GM12878 (cell line): ENCODE results near the gene PPP1R1B. TPM values are rescaled to one million over a fixed set of nuclear protein-coding genes. Genes with fewer than 3 reads are reported as not detected.

Experiments
- ATAC-seq: fragments of 200-7000 bp; cut with Tn5 transposase; 3 replicates; pipeline ENCODE4 v1.9.1; 2020; ENCODE audit warnings: mild to moderate bottlenecking, moderate library complexity
- BruUV-seq: library from RNA; stranded (reverse); fragments of 400-500 nt; replicated peaks from 2 replicates; lab custom pipeline; 2021; lab: Mats Ljungman, UMichigan
- CTCF ChIA-PET: fragments of 300-600 bp; sonication (Branson Sonifier 250); formaldehyde crosslinking; extraction: SDS; loops from one replicate; lab custom pipeline; 2021; ENCODE audit warnings: inconsistent platforms; lab: Yijun Ruan, JAX
- POLR2A ChIA-PET: fragments of 350-600 bp; formaldehyde crosslinking; extraction: SDS; loops from one replicate; lab custom pipeline; 2021; ENCODE audit warnings: inconsistent platforms; lab: Charles Lee
- RAD21 ChIA-PET: fragments of 300-600 bp; sonication (Branson Sonifier 250); formaldehyde crosslinking; loops from one replicate; lab custom pipeline; 2023; ENCODE audit warnings: antibody characterized with exemption; ENCODE audit not compliant: unreplicated experiment; lab: Charles Lee
- SMC1A ChIA-PET: fragments of 300-600 bp; sonication (Branson Sonifier 250); formaldehyde crosslinking; loops from one replicate; lab custom pipeline; 2023; ENCODE audit not compliant: unreplicated experiment, uncharacterized antibody; lab: Charles Lee
- DNase-seq: peaks from one replicate; pipeline ENCODE4 v3.0.0-alpha.2; 2011; ENCODE audit warnings: low read depth, low spot score
- FAIRE-seq: peaks from 3 replicates; lab custom pipeline; 2011; peaks lifted over from hg19 to GRCh38; lab: Jason Lieb, UNC
- H2AFZ ChIP-seq: 2 replicates; pipeline ENCODE4 v1.6.0; 2011; ENCODE audit warnings: low read depth, low read length, control low read depth; ENCODE audit not compliant: control insufficient read depth
- H3K27ac ChIP-seq: 2 replicates; pipeline ENCODE4 v1.5.1; 2011; ENCODE audit warnings: control low read depth; ENCODE audit not compliant: control insufficient read depth, insufficient read depth
- H3K27me3 ChIP-seq, 2 experiments: replicated peaks in 1 of 2; 2 replicates each; pipeline versions ENCODE4 v1.6.0 to v1.6.1; 2011; ENCODE audit warnings: low read length in 1 of 2; ENCODE audit not compliant: control insufficient read depth in 2 of 2, insufficient read depth in 2 of 2
- H3K36me3 ChIP-seq, 2 experiments: 2 replicates each; pipeline ENCODE4 v1.5.1; 2011; ENCODE audit warnings: low read length in 1 of 2; ENCODE audit not compliant: control insufficient read depth in 2 of 2, insufficient read depth in 2 of 2
- H3K4me1 ChIP-seq: 2 replicates; pipeline ENCODE4 v1.6.1; 2011; ENCODE audit warnings: mild to moderate bottlenecking, low read length, moderate library complexity, mixed read lengths; ENCODE audit not compliant: control insufficient read depth, insufficient read depth
- H3K4me2 ChIP-seq: 2 replicates; pipeline ENCODE4 v1.6.0; 2011; ENCODE audit warnings: control low read depth; ENCODE audit not compliant: control insufficient read depth, insufficient read depth
- H3K4me3 ChIP-seq: fragments of 200-600 bp; sonication (generic); 2 replicates; pipeline ENCODE4 v1.5.1; 2016
- H3K79me2 ChIP-seq: 2 replicates; pipeline ENCODE4 v1.6.0; 2011; ENCODE audit warnings: low read length; ENCODE audit not compliant: control insufficient read depth, insufficient read depth
- H3K9ac ChIP-seq: 2 replicates; pipeline ENCODE4 v1.8.0; 2011; ENCODE audit warnings: low read length, control low read depth, mixed read lengths; ENCODE audit not compliant: control insufficient read depth, insufficient read depth
- H3K9me3 ChIP-seq: replicated peaks from 3 replicates; pipeline ENCODE4 v1.5.1; 2011; ENCODE audit warnings: mild to moderate bottlenecking, low read length; ENCODE audit not compliant: control insufficient read depth, insufficient read depth
- H4K20me1 ChIP-seq: 2 replicates; pipeline ENCODE4 v1.6.0; 2011; ENCODE audit not compliant: control insufficient read depth, insufficient read depth
- BRCA1 ChIP-seq: IDR thresholded peaks from 2 replicates; pipeline ENCODE4 v1.6.1; 2011; ENCODE audit warnings: low read depth, low read length, improper control_type of control experiment
- CBFB ChIP-seq: IDR thresholded peaks from 2 replicates; pipeline ENCODE4 v1.6.1; 2016; ENCODE audit warnings: antibody characterized with exemption, low read depth
- CBX5 ChIP-seq: sonication (generic); IDR thresholded peaks from 2 replicates; pipeline ENCODE4 v1.6.1; 2016; ENCODE audit warnings: low read depth, moderate library complexity, mild to moderate bottlenecking, inconsistent platforms
- CHD4 ChIP-seq: fragments of 200-600 bp; sonication (generic); IDR thresholded peaks from 2 replicates; pipeline ENCODE4 v1.6.1; 2016; ENCODE audit warnings: mild to moderate bottlenecking
- ETV6 ChIP-seq, 2 experiments: fragments of 450-650 bp in 1 of 2; IDR thresholded peaks in 1 of 2; conservative IDR thresholded peaks in 1 of 2; 2 replicates each; pipeline ENCODE4 v1.6.1; 2014; ENCODE audit warnings: antibody characterized with exemption in 1 of 2, borderline replicate concordance in 1 of 2, low read depth in 1 of 2, mild to moderate bottlenecking in 1 of 2, moderate library complexity in 1 of 2
- GATAD2B ChIP-seq: fragments of 450-650 bp; conservative IDR thresholded peaks from 2 replicates; pipeline ENCODE4 v1.6.1; 2017; ENCODE audit warnings: low read depth, mild to moderate bottlenecking, moderate library complexity
- HDAC6 ChIP-seq: fragments of 200-600 bp; sonication (generic); IDR thresholded peaks from one replicate; pipeline ENCODE4 v1.8.0; 2017; ENCODE audit warnings: antibody characterized with exemption; ENCODE audit not compliant: unreplicated experiment
- KDM1A ChIP-seq: fragments of 200-600 bp; sonication (generic); IDR thresholded peaks from 2 replicates; pipeline ENCODE4 v1.6.1; 2016; ENCODE audit warnings: borderline replicate concordance
- MEF2B ChIP-seq: fragments of 450-650 bp; IDR thresholded peaks from 2 replicates; pipeline ENCODE4 v1.6.1; 2018; ENCODE audit warnings: mild to moderate bottlenecking, moderate library complexity; ENCODE audit not compliant: partially characterized antibody, poor library complexity, severe bottlenecking
- NFXL1 ChIP-seq: fragments of 450-650 bp; IDR thresholded peaks from 2 replicates; pipeline ENCODE4 v1.6.1; 2017; ENCODE audit warnings: antibody characterized with exemption, mild to moderate bottlenecking, borderline replicate concordance
- NFYB ChIP-seq: IDR thresholded peaks from 2 replicates; pipeline ENCODE4 v1.6.1; 2011; ENCODE audit warnings: low read depth, mild to moderate bottlenecking, low read length, improper control_type of control experiment, moderate library complexity; ENCODE audit not compliant: insufficient read depth
- RAD21 ChIP-seq: IDR thresholded peaks from 2 replicates; pipeline ENCODE4 v1.6.1; 2011; ENCODE audit warnings: mild to moderate bottlenecking, low read depth, low read length, moderate library complexity; ENCODE audit not compliant: insufficient read depth
- RAD51 ChIP-seq: fragments of 450-650 bp; IDR thresholded peaks from 2 replicates; pipeline ENCODE4 v1.6.1; 2016; ENCODE audit warnings: moderate library complexity, mild to moderate bottlenecking, inconsistent platforms
- RUNX3 ChIP-seq: IDR thresholded peaks from 2 replicates; pipeline ENCODE4 v1.6.1; 2012; ENCODE audit warnings: low read length, inconsistent platforms
- SIX5 ChIP-seq: IDR thresholded peaks from 2 replicates; pipeline ENCODE4 v1.6.1; 2011; ENCODE audit warnings: mild to moderate bottlenecking, low read depth, low read length, moderate library complexity; ENCODE audit not compliant: severe bottlenecking
- SMAD1 ChIP-seq: fragments of 450-650 bp; IDR thresholded peaks from 2 replicates; pipeline ENCODE4 v1.6.1; 2018; ENCODE audit warnings: mild to moderate bottlenecking, low read depth; ENCODE audit not compliant: partially characterized antibody
- SREBF2 ChIP-seq: IDR thresholded peaks from 2 replicates; pipeline ENCODE4 v1.6.1; 2012; ENCODE audit warnings: mild to moderate bottlenecking, low read length
- SRF ChIP-seq, 2 experiments: IDR thresholded peaks; 2 replicates each; pipeline ENCODE4 v1.6.1; 2011; ENCODE audit warnings: low read depth in 2 of 2, low read length in 2 of 2, mild to moderate bottlenecking in 1 of 2, moderate library complexity in 1 of 2
- STAT3 ChIP-seq: IDR thresholded peaks from 2 replicates; pipeline ENCODE4 v1.6.1; 2011; ENCODE audit warnings: low read depth, low read length, improper control_type of control experiment
- SUZ12 ChIP-seq: fragments of 200-600 bp; sonication (generic); IDR thresholded peaks from one replicate; pipeline ENCODE4 v1.6.1; 2018; ENCODE audit warnings: antibody characterized with exemption, mild to moderate bottlenecking; ENCODE audit not compliant: unreplicated experiment
- ZNF207 ChIP-seq: fragments of 450-650 bp; IDR thresholded peaks from 2 replicates; pipeline ENCODE4 v1.6.1; 2014; ENCODE audit warnings: antibody characterized with exemption, mild to moderate bottlenecking, borderline replicate concordance
- WGBS: methylation state at CpG from one replicate; pipeline ENCODE4 v1.1.6; 2016; ENCODE audit warnings: low lambda C conversion rate; ENCODE audit not compliant: insufficient replicate concordance, insufficient coverage; ENCODE audit errors: missing lambda C conversion rate; 5-methylcytosine and 5-hydroxymethylcytosine counted together
- in situ Hi-C: fragments of 300-500 bp; cut with MboI; formaldehyde crosslinking; loops from 9 replicates; pipeline ENCODE4 v1.14.3; 2018; ENCODE audit warnings: mixed read lengths
- intact Hi-C: fragments of 100-400 bp; cut with micrococcal nuclease; formaldehyde crosslinking; loops from one replicate; pipeline ENCODE4 v1.14.2; 2022; ENCODE audit not compliant: unreplicated experiment
- polyA plus RNA-seq, 11 experiments: library from polyadenylated mRNA; depleted of rRNA in 4 of 11; unstranded in 6 of 11; stranded (reverse) in 5 of 11; fragments of >200 nt; fragmentation: Nextera tagmentation in 4 of 11; fragmentation: Illumina TruSeq in 1 of 11; extraction: Ambion mirVana in 4 of 11; extraction: Trizol in 1 of 11; gene quantifications; 1 replicate in 1 of 11; 2 replicates in 10 of 11; pipeline versions ENCODE4 v1.2.1 to v1.2.3, GENCODE V29; 2011 to 2016; ENCODE audit warnings: inconsistent platforms in 2 of 11, missing spikeins in 2 of 11, low read depth in 1 of 11
- total RNA-seq, 4 experiments: library from RNA; depleted of rRNA in 3 of 4; stranded (reverse); fragments of >200 nt in 3 of 4; fragmentation: Illumina TruSeq in 1 of 4; extraction: Trizol in 1 of 4; gene quantifications; 2 replicates each; pipeline versions ENCODE4 v1.2.1 to v1.2.3, GENCODE V29; 2013 to 2021

The PPP1R1B gene
- total and polyA plus RNA-seq, 10 of the 15 experiments (the other 5 are each of a cell fraction or from before 2014, with no cell fraction given): 0.08 TPM; not detected in 9

DNA sequence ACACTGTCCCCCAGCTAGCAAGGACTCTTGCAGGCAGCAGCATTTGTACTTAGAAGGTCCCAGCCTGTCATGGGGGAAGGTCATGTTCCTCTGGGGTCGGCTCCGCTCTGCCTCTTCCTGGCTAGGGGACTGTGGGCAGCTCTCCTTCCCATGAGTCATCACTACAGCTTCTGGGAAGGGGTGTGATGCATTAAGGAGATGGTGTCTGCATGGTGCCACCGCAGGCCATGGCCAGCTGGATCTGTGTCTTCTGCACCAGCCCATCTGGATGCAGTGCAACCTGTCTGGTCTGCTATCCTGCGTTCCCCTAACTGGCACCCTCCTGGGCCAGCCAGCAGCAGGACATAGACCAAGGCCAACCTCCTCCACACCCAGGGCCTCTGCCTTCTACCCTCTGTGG, 16.5 kb downstream of the PPP1R1B start (continued):
- TF ChIP-seq CBFB (no peak), HDAC6 (no peak)

DNA sequence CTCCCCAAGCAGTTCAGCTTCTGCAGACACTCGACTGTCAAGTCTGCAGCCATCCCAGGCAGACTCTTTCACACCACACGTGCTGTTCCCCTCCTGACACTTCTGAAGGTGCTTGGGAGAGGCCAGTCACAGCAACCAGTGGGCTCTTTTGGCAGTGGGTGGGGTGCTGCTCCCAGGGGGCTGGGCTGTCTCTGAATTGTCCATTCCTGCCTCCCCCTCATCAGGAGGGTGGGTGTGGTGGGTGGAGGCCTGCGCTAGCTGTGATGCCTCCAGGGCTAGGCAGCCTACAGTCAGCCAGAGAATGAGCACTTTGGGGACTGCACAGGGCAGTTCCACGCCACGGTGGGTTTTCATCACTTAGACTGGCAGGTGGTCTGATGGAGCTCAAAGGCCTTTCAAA, 20.5 kb downstream of the PPP1R1B start:
- no peak for DNase-seq
- CTCF ChIA-PET: interaction anchor here (0.8 to 8.8 kb wide), 5 partner anchors 13 to 82 kb away, joined by 3 to 100 read pairs (median 4); no protein-coding TSS in a partner anchor
- in situ Hi-C loops: no loop called here
- TF ChIP-seq SUZ12 (no peak), SIX5 (no peak), NFXL1 (no peak), BRCA1 (no peak), RAD21 (no peak), RUNX3 (no peak), CBX5 (no peak), SRF (IDR thresholded peaks at IDR 0.05; ENCODE audit: low read depth in 2 of 2, low read length in 2 of 2) (no peak), KDM1A (no peak), SMAD1 (no peak), ETV6 (conservative IDR thresholded peaks at IDR 0.05 in 1 of 2, IDR thresholded peaks at IDR 0.05 in 1 of 2; ENCODE audit: borderline replicate concordance in 1 of 2, low read depth in 1 of 2) (no peak), CHD4 (no peak), SREBF2 (no peak), GATAD2B (no peak), RAD51 (no peak), NFYB (no peak), STAT3 (no peak), ZNF207 (no peak), MEF2B (no peak)
- TF ChIP-seq, all 136 proteins: peak for 0
- H3K79me2 ChIP-seq: peaks cover 2% of the 10 kb centered on the region
- H3K36me3 ChIP-seq: no peaks in the 10 kb centered on the region; a peak in 2 of 4 replicates
- H3K4me1 ChIP-seq: no peaks in the 10 kb centered on the region
- POLR2A ChIA-PET: no interaction called here
- H3K27me3 ChIP-seq: no peaks in the 10 kb centered on the region
- H4K20me1 ChIP-seq: no peaks in the 10 kb centered on the region
- ATAC-seq: no peak
- no peak overlapping the region for H3K4me2 ChIP-seq
- no peak overlapping the region for H3K4me3 ChIP-seq
- no peak overlapping the region for H3K27ac ChIP-seq
- no peak for FAIRE-seq
- RAD21 ChIA-PET: no interaction called here
- SMC1A ChIA-PET: interaction anchor here (1.2 kb wide), 1 partner anchor 26 kb away, joined by 3 read pairs; no protein-coding TSS in a partner anchor
- intact Hi-C loops: no loop called here
- no peaks in the 10 kb centered on the region for H3K9me3 ChIP-seq
- BruUV-seq: no TSS peak
- no peak overlapping the region for H2AFZ ChIP-seq
- no peak overlapping the region for H3K9ac ChIP-seq
- WGBS: 88% methylated on average over 5 of the region's 5 CpGs
